ENCODE measurements around the gene HOXC4.
A peak's percentile ranks its signal among the peaks of the same experiment; 100 is the strongest.

The HOXC4 gene

GRCh38 chr12:54017027-54017788 lies 36.4 kb upstream of the HOXC4 start:
- H3K27ac ChIP-seq (ENCODE audit: low read length) = no peak overlapping the region
- no peaks in the 10 kb centered on the region for H3K9me3 ChIP-seq (ENCODE audit: control insufficient read depth in 2 of 2, low read length in 2 of 2)
- H3K36me3 ChIP-seq (ENCODE audit: control insufficient read depth in 2 of 2, insufficient read depth in 2 of 2, low read length in 2 of 2) = no peaks in the 10 kb centered on the region
- H3K4me3 ChIP-seq (ENCODE audit: low read length in 2 of 2) = peak overlapping the region; percentile 46 to 61
- H3K4me1 ChIP-seq (ENCODE audit: control insufficient read depth, insufficient read depth, low read length) = peaks cover 13% of the 10 kb centered on the region
- H3K9ac ChIP-seq (ENCODE audit: low read length in 2 of 2) = no peak overlapping the region
- H3K27me3 ChIP-seq (ENCODE audit: control insufficient read depth in 1 of 2, insufficient read depth in 2 of 2, low read length in 2 of 2) = peaks cover 78 to 87% of the 10 kb centered on the region in 2 donors

DNA sequence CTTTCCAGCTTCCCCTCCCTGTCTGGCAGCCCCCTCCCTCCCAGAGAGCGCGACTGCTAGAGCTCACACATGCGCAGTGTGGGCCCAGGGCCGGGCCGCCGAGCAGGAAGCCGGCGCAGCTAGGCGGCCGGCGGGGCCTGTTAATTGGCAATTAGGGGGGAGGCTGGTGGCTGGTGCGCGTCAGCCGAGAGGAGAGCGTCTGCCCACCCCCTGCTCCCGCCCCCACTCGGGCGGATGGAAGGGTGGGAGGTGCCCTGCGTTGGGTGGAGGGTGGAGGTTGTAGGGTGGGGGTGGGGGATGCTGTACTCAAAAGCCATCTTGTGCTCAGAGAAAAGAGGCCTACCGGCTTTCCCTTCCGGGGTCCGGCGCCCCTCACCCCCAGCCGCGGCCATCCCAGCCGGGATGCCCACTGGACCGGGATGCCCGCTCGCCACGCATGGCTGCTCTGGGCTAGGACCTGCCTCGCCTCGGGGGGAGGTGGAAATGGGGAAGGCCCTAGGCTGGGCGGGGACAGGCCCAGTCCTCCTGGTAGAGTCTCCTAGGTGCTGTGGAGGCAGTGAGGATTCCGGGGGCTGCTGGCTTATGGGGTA lies 35.7 kb upstream of the HOXC4 start:
- no peak overlapping the region for H3K27ac ChIP-seq (ENCODE audit: low read length)
- H3K36me3 ChIP-seq (ENCODE audit: control insufficient read depth in 2 of 2, insufficient read depth in 2 of 2, low read length in 2 of 2) = no peaks in the 10 kb centered on the region
- H3K9me3 ChIP-seq (ENCODE audit: control insufficient read depth in 2 of 2, low read length in 2 of 2) = no peaks in the 10 kb centered on the region
- H3K4me3 ChIP-seq (ENCODE audit: low read length in 2 of 2) = peak overlapping the region; percentile 46 to 61
- H3K27me3 ChIP-seq (ENCODE audit: control insufficient read depth in 1 of 2, insufficient read depth in 2 of 2, low read length in 2 of 2) = peaks cover 77 to 86% of the 10 kb centered on the region in 2 donors
- peaks cover 13% of the 10 kb centered on the region for H3K4me1 ChIP-seq (ENCODE audit: control insufficient read depth, insufficient read depth, low read length)
- H3K9ac ChIP-seq (ENCODE audit: low read length in 2 of 2) = peak overlapping the region in 1 of 2 donors; percentile 15

DNA sequence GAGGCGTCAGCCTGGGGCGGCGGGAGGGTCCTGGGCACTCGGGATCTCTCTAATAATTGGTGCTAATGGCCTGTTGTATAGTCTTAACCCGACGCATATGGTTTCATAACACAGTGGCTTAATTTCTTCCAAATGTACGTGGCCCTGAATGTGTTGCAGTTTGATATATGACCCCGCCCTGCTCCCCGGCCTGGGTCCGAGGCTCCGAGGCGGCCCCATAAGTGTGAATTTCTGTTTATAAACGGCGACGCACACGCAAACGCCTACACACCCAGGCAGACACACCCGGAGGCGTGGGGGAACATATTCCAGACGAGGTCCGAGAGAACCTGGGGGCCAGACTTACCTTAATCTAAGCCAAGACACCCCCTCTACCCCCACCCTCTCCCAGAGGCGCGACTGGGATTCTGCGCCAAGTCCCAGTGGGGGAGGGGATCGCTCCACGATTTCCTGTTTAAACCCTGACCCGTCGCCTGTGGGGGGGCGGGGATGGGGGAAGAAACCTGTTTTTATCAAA lies 35.1 kb upstream of the HOXC4 start:
- Histone ChIP-seq H3K27ac (ENCODE audit: low read length) (no peak overlapping the region), H3K4me1 (ENCODE audit: control insufficient read depth, insufficient read depth, low read length) (peaks cover 13% of the 10 kb centered on the region), H3K9me3 (ENCODE audit: control insufficient read depth in 2 of 2, low read length in 2 of 2) (no peaks in the 10 kb centered on the region), H3K4me3 (ENCODE audit: low read length in 2 of 2) (peak overlapping the region in 1 of 2 donors; percentile 61), H3K36me3 (ENCODE audit: control insufficient read depth in 2 of 2, insufficient read depth in 2 of 2, low read length in 2 of 2) (no peaks in the 10 kb centered on the region), H3K9ac (ENCODE audit: low read length in 2 of 2) (peak overlapping the region in 1 of 2 donors; percentile 15), H3K27me3 (ENCODE audit: control insufficient read depth in 1 of 2, insufficient read depth in 2 of 2, low read length in 2 of 2) (peaks cover 75 to 86% of the 10 kb centered on the region in 2 donors)

- H3K4me3 ChIP-seq (ENCODE audit: low read length in 2 of 2) = no peak overlapping the region
- H3K27me3 ChIP-seq (ENCODE audit: control insufficient read depth in 1 of 2, insufficient read depth in 2 of 2, low read length in 2 of 2) = peaks cover 76 to 86% of the 10 kb centered on the region in 2 donors
- no peak overlapping the region for H3K9ac ChIP-seq (ENCODE audit: low read length in 2 of 2)
- no peak overlapping the region for H3K27ac ChIP-seq (ENCODE audit: low read length)
- H3K4me1 ChIP-seq (ENCODE audit: control insufficient read depth, insufficient read depth, low read length) = peaks cover 13% of the 10 kb centered on the region
- H3K36me3 ChIP-seq (ENCODE audit: control insufficient read depth in 2 of 2, insufficient read depth in 2 of 2, low read length in 2 of 2) = no peaks in the 10 kb centered on the region
- H3K9me3 ChIP-seq (ENCODE audit: control insufficient read depth in 2 of 2, low read length in 2 of 2) = no peaks in the 10 kb centered on the region
These were observed 34.4 kb upstream of the HOXC4 start for GRCh38 chr12:54019091-54019811.

DNA sequence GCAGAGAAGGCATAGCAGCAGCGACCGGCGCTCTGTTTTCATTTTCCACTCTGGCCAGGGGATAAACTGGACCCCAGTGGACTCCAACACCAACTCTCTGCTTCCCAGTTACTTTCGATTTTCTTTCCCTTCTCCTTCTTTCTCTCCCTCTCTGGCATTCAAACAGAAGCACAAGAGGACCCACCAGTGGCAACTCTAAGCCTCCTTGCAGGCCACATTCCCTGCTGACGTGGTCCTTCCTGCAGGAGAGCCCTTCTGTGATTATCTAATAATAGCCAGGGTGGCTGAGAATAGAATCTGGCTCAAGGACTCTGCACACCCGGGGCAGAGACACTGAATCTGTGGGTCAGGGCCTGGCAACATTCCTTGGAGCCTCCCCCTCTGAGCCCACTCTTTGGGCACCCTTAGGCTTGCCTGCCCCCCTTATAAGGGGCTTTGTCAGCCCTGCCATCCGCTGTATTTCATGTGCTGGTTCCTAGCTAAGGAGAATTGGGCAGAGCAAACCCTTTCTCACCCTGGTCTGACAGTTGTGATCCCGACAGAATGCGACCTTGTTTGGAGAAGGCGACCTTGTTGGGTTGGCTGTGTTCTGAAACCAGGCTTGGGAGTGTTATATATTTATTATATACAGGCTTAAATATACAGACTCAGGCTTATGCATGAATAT lies 33.6 kb upstream of the HOXC4 start:
- no peaks in the 10 kb centered on the region for H3K36me3 ChIP-seq (ENCODE audit: control insufficient read depth in 2 of 2, insufficient read depth in 2 of 2, low read length in 2 of 2)
- H3K27me3 ChIP-seq (ENCODE audit: control insufficient read depth in 1 of 2, insufficient read depth in 2 of 2, low read length in 2 of 2) = peaks cover 75 to 86% of the 10 kb centered on the region in 2 donors
- peak overlapping the region in 1 of 2 donors; percentile 29 for H3K4me3 ChIP-seq (ENCODE audit: low read length in 2 of 2)
- H3K27ac ChIP-seq (ENCODE audit: low read length) = no peak overlapping the region
- no peak overlapping the region for H3K9ac ChIP-seq (ENCODE audit: low read length in 2 of 2)
- peaks cover 10% of the 10 kb centered on the region for H3K4me1 ChIP-seq (ENCODE audit: control insufficient read depth, insufficient read depth, low read length)
- no peaks in the 10 kb centered on the region for H3K9me3 ChIP-seq (ENCODE audit: control insufficient read depth in 2 of 2, low read length in 2 of 2)

- H3K4me3 ChIP-seq (ENCODE audit: low read length in 2 of 2) = no peak overlapping the region
These were observed 32.8 kb upstream of the HOXC4 start for GRCh38 chr12:54020591-54021405.

GRCh38 chr12:54021432-54022013 lies 32.1 kb upstream of the HOXC4 start:
- Histone ChIP-seq H3K9ac (ENCODE audit: low read length in 2 of 2) (no peak overlapping the region), H3K4me1 (ENCODE audit: control insufficient read depth, insufficient read depth, low read length) (peaks cover 10% of the 10 kb centered on the region), H3K4me3 (ENCODE audit: low read length in 2 of 2) (no peak overlapping the region), H3K27me3 (ENCODE audit: control insufficient read depth in 1 of 2, insufficient read depth in 2 of 2, low read length in 2 of 2) (peaks cover 72 to 86% of the 10 kb centered on the region in 2 donors), H3K9me3 (ENCODE audit: control insufficient read depth in 2 of 2, low read length in 2 of 2) (no peaks in the 10 kb centered on the region), H3K36me3 (ENCODE audit: control insufficient read depth in 2 of 2, insufficient read depth in 2 of 2, low read length in 2 of 2) (no peaks in the 10 kb centered on the region), H3K27ac (ENCODE audit: low read length) (no peak overlapping the region)

More at GRCh38 chr12:54020591-54021405, 32.8 kb upstream of the HOXC4 start:
- Histone ChIP-seq H3K4me1 (ENCODE audit: control insufficient read depth, insufficient read depth, low read length) (peaks cover 10% of the 10 kb centered on the region), H3K9me3 (ENCODE audit: control insufficient read depth in 2 of 2, low read length in 2 of 2) (no peaks in the 10 kb centered on the region), H3K27ac (ENCODE audit: low read length) (no peak overlapping the region), H3K27me3 (ENCODE audit: control insufficient read depth in 1 of 2, insufficient read depth in 2 of 2, low read length in 2 of 2) (peaks cover 72 to 85% of the 10 kb centered on the region in 2 donors), H3K9ac (ENCODE audit: low read length in 2 of 2) (no peak overlapping the region), H3K36me3 (ENCODE audit: control insufficient read depth in 2 of 2, insufficient read depth in 2 of 2, low read length in 2 of 2) (no peaks in the 10 kb centered on the region)

- peaks cover 80 to 92% of the 10 kb centered on the region in 2 donors for H3K27me3 ChIP-seq (ENCODE audit: control insufficient read depth in 1 of 2, insufficient read depth in 2 of 2, low read length in 2 of 2)
- no peak overlapping the region for H3K9ac ChIP-seq (ENCODE audit: low read length in 2 of 2)
- peaks cover 6% of the 10 kb centered on the region for H3K4me1 ChIP-seq (ENCODE audit: control insufficient read depth, insufficient read depth, low read length)
- no peak overlapping the region for H3K4me3 ChIP-seq (ENCODE audit: low read length in 2 of 2)
- H3K9me3 ChIP-seq (ENCODE audit: control insufficient read depth in 2 of 2, low read length in 2 of 2) = no peaks in the 10 kb centered on the region
- H3K27ac ChIP-seq (ENCODE audit: low read length) = no peak overlapping the region
- no peaks in the 10 kb centered on the region for H3K36me3 ChIP-seq (ENCODE audit: control insufficient read depth in 2 of 2, insufficient read depth in 2 of 2, low read length in 2 of 2)
These were observed 30.4 kb upstream of the HOXC4 start for GRCh38 chr12:54022960-54023884.

DNA sequence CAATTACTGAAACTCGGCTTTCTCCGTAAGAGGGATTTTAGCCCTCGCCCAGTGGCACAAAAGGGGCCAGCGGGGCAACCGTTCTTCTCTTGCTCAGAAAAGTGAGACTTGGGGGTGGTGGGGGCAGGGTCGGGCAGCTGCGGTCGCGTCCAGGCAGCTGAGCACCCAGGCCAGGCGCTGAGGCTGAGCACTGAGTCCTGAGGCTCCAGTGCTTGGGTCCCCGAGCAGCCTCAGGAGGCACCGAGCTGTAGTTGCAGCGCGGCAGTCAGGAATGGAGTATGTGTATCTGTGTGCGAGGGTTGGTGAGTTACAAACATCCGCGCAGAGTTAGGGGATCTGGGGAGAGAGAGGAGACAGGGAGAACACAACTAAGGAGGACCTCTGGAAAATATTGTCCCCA lies 29.5 kb upstream of the HOXC4 start:
- Histone ChIP-seq H3K27ac (ENCODE audit: low read length) (no peak overlapping the region), H3K36me3 (ENCODE audit: control insufficient read depth in 2 of 2, insufficient read depth in 2 of 2, low read length in 2 of 2) (no peaks in the 10 kb centered on the region), H3K9me3 (ENCODE audit: control insufficient read depth in 2 of 2, low read length in 2 of 2) (no peaks in the 10 kb centered on the region), H3K4me3 (ENCODE audit: low read length in 2 of 2) (no peak overlapping the region), H3K27me3 (ENCODE audit: control insufficient read depth in 1 of 2, insufficient read depth in 2 of 2, low read length in 2 of 2) (peaks cover 84 to 94% of the 10 kb centered on the region in 2 donors), H3K4me1 (ENCODE audit: control insufficient read depth, insufficient read depth, low read length) (peaks cover 7% of the 10 kb centered on the region), H3K9ac (ENCODE audit: low read length in 2 of 2) (no peak overlapping the region)

Measured in stomach smooth muscle (tissue), 2 donors.